NB4 (cell line): Measurements from ENCODE around the gene HAND1.

Experiments
- DNase-seq: peaks from one replicate; pipeline ENCODE4 v3.0.0; 2010; ENCODE audit warnings: low read depth
- H3K4me3 ChIP-seq: one replicate; pipeline ENCODE4 v1.5.1; 2011; ENCODE audit warnings: mild to moderate bottlenecking, low read depth, low read length, moderate library complexity
- MYC ChIP-seq: IDR thresholded peaks from 2 replicates; pipeline ENCODE4 v1.6.1; 2011; ENCODE audit warnings: low read depth, low read length
- POLR2A ChIP-seq: IDR thresholded peaks from 2 replicates; pipeline ENCODE4 v1.6.1; 2011; ENCODE audit warnings: mild to moderate bottlenecking; ENCODE audit not compliant: insufficient read length; ENCODE audit errors: extremely low read depth
- TF ChIP-seq, protein P1 (sequence below): IDR thresholded peaks from 2 replicates; pipeline ENCODE4 v1.6.1; 2011; ENCODE audit warnings: low read depth, low read length
- TF ChIP-seq, protein P2 (sequence below): IDR thresholded peaks from one replicate; pipeline ENCODE4 v1.5.1; 2012; ENCODE audit warnings: low read depth, low read length

HAND1 gene

GRCh38 chr5:154474396-154475334, 3.4 kb downstream of the HAND1 start:
- H3K4me3 ChIP-seq = no peak overlapping the region
- no peak for DNase-seq
- TF ChIP-seq, protein P1, sequence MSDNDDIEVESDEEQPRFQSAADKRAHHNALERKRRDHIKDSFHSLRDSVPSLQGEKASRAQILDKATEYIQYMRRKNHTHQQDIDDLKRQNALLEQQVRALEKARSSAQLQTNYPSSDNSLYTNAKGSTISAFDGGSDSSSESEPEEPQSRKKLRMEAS = no peak

DNA sequence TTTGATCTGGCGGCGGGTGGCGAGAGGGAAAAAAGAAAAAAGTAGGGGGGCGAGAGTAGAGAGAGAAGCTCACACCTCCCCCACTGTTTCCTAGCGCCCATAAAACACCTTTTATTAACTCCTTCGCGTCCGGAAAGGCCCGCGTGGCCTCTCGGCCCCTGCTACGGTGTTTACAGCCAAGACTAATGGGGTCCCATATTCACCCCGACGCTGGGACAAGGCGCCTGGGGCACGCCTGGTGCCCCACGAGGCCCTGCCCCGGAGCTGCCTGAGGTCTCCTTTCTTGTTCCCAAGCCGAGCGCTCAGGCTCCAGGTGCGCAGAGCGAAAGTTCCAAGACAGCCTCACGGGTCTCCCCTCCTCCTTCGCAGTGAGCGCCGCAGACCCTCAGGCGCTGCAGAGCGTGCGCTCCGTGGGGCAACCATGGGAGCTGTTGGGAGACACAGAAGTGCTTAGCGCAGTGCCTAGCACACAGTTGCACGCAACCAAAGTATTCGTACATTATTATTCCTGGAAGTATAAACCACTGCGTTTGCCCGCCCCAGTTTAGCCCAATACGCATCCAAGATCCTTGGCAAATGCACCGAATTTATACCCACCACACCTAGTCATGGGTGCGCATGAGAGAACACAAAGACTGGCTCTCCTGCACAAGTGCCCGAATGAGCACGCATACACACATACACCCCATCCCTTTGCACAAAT, 4.3 kb downstream of the HAND1 start:
- no peak for TF ChIP-seq POLR2A
- TF ChIP-seq, protein P2, sequence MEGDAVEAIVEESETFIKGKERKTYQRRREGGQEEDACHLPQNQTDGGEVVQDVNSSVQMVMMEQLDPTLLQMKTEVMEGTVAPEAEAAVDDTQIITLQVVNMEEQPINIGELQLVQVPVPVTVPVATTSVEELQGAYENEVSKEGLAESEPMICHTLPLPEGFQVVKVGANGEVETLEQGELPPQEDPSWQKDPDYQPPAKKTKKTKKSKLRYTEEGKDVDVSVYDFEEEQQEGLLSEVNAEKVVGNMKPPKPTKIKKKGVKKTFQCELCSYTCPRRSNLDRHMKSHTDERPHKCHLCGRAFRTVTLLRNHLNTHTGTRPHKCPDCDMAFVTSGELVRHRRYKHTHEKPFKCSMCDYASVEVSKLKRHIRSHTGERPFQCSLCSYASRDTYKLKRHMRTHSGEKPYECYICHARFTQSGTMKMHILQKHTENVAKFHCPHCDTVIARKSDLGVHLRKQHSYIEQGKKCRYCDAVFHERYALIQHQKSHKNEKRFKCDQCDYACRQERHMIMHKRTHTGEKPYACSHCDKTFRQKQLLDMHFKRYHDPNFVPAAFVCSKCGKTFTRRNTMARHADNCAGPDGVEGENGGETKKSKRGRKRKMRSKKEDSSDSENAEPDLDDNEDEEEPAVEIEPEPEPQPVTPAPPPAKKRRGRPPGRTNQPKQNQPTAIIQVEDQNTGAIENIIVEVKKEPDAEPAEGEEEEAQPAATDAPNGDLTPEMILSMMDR = no peak
- TF ChIP-seq, protein P1 = no peak
- TF ChIP-seq MYC = no peak
- DNase-seq = no peak
- no peak overlapping the region for H3K4me3 ChIP-seq

- no peak for DNase-seq
- no peak overlapping the region for H3K4me3 ChIP-seq
- TF ChIP-seq, protein P2 = no peak
Measured at GRCh38 chr5:154472871-154473580, 5.0 kb downstream of the HAND1 start.

- no peak for DNase-seq
- H3K4me3 ChIP-seq = no peak overlapping the region
- TF ChIP-seq MYC (no peak), POLR2A (no peak)
- TF ChIP-seq, protein P2 = no peak
- TF ChIP-seq, protein P1 = no peak
Measured at GRCh38 chr5:154470947-154471870, 6.8 kb downstream of the HAND1 start.

- no peak for DNase-seq
- H3K4me3 ChIP-seq = no peak overlapping the region
- TF ChIP-seq, protein P2 = no peak
- TF ChIP-seq, protein P1 = no peak
- TF ChIP-seq MYC (no peak), POLR2A (no peak)
Measured at GRCh38 chr5:154470137-154470536, 7.9 kb downstream of the HAND1 start.
